ENCODE measurements around the gene ZMYND8. TPM values are rescaled to one million over a fixed set of nuclear protein-coding genes. Genes with fewer than 3 reads are reported as not detected.

ZMYND8 gene
- total RNA-seq, 1 experiment from 2014 or later, result 29.0 TPM

DNA sequence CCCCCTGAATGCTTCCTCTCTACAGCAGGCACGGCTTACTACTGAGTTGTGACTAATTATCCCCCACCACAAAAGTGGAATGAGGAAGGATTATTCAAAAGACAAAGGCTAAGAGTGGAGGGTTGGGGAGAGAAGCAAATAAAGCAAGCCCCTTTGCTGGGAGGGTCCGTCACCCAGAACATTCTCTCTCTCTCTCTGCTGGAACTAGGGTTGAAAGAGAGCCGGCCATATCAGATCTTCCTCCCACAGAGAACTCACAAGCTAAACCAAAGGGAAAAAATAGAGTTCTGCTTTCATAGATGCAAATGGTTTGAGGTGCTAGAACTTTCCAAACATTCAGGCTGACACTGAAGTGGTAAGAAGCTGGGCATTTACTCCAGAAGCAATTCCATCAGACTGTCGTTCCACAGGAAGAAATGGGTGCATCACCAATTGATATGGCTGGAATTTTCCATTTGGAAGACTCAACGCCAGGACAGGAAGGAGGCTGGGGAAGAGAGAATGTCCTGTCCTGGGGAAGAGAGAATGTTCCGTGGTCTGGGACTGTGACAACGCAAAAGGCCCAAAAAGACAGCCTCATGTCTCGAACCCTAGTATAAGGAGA lies 7.9 kb downstream of the ZMYND8 start (continued):
- TF ChIP-seq POLR2AphosphoS5 (IDR thresholded peaks at IDR 0.05; ENCODE audit: low read depth, low read length), result no peak

DNA sequence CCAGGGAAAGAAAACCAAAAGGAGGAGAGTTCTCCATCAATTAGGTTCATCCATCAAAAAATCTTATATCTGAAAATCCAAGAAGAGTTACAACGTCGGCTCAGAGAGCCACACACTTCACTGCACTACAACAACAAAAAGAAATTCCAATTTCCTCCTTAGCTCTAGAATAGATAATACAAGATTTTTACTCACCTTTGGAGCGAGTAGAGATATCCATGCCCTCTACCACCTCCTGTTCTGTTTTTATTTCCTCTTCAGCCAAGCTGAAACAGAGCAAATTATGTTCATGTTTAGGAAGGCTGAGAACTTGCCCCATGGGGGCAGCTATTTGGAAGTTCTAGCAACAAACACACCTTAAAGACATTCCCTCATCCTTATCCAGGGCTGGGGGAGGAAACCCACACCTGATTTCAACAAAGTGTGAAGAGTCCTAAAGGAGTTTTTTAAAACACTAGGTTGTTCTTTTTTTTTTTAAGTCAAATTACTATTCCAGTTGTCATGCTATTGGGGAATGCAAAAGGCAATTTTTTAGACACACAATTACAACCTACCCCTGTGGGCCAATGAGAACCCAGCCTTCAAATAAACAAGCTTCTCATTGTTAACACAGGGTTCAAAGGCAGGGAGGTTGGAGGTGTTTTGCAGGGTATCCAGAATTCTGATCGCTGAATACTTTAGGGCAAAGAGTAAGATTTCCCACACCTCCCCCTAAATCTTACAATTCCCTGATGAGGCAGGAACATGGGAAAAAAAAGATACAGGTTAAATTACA lies 8.7 kb downstream of the ZMYND8 start:
- no peaks in the 10 kb centered on the region for H4K20me1 ChIP-seq (ENCODE audit: insufficient read depth)
- peaks cover 0 to 8% of the 10 kb centered on the region in 2 experiments; a peak in 2 of 4 replicates for H3K36me3 ChIP-seq (ENCODE audit: control insufficient read depth in 1 of 2, insufficient read depth in 2 of 2, low read length in 2 of 2)
- no peak overlapping the region for H3K27ac ChIP-seq (ENCODE audit: low read depth, low read length)
- ATAC-seq (no peak), DNase-seq (ENCODE audit: low read depth, low spot score) (no peak)
- H3K9ac ChIP-seq (ENCODE audit: low read length), result no peak overlapping the region
- H3K4me3 ChIP-seq (replicated peaks in 1 of 2; ENCODE audit: low read depth in 1 of 2, low read length in 2 of 2), result no peak overlapping the region
- peaks cover 7 to 28% of the 10 kb centered on the region in 2 experiments; a peak in 3 of 4 replicates for H3K4me1 ChIP-seq (ENCODE audit: control insufficient read depth in 1 of 2, insufficient read depth in 2 of 2, low read length in 2 of 2)
- H2AFZ ChIP-seq (ENCODE audit: low read depth, low read length, poor library complexity, severe bottlenecking), result no peak overlapping the region
- ChIA-PET CTCF (no interaction called here), POLR2A (interaction anchor here (0.9 to 1.8 kb wide), 2 partner anchors 9 to 13 kb away, joined by 3 to 7 read pairs; partner anchors contain the start of gene ZMYND8), RAD21 (ENCODE audit: low non-redundant PET in 1 of 2, low total read pairs in 2 of 2, uncharacterized antibody in 2 of 2, unreplicated experiment in 2 of 2) (no interaction called here)
- H3K9me3 ChIP-seq (ENCODE audit: control insufficient read depth in 1 of 2, insufficient read depth in 1 of 2, low read depth in 1 of 2, low read length in 2 of 2), result no peaks in the 10 kb centered on the region
- no peaks in the 10 kb centered on the region for H3K9me2 ChIP-seq (ENCODE audit: insufficient read depth)
- TF ChIP-seq EGR1 (IDR thresholded peaks at IDR 0.05; ENCODE audit: low read depth) (no peak), EZH2 (IDR thresholded peaks at IDR 0.05) (no peak), ZNF274 (IDR thresholded peaks at IDR 0.05; ENCODE audit: low read depth, low read length) (no peak), RAD21 (IDR thresholded peaks at IDR 0.05; ENCODE audit: low read depth) (no peak), ELF1 (IDR thresholded peaks at IDR 0.05; ENCODE audit: borderline replicate concordance, low read depth) (no peak), CBX3 (IDR thresholded peaks at IDR 0.05; ENCODE audit: low read depth) (no peak), SRF (IDR thresholded peaks at IDR 0.05; ENCODE audit: low read depth) (no peak), EZH2phosphoT487 (IDR thresholded peaks at IDR 0.05; ENCODE audit: borderline replicate concordance) (no peak), SIN3A (IDR thresholded peaks at IDR 0.05; ENCODE audit: low read depth) (no peak), TCF7L2 (IDR thresholded peaks at IDR 0.05; ENCODE audit: borderline replicate concordance, extremely low read depth, insufficient read depth, insufficient read length) (no peak), SP1 (IDR thresholded peaks at IDR 0.05; ENCODE audit: low read depth) (no peak), POLR2A (IDR thresholded peaks at IDR 0.05; ENCODE audit: borderline replicate concordance, extremely low read depth, insufficient read depth, insufficient read length) (no peak), YY1 (IDR thresholded peaks at IDR 0.05; ENCODE audit: extremely low read depth, insufficient replicate concordance, low read depth, low read length) (no peak), CEBPB (IDR thresholded peaks at IDR 0.05; ENCODE audit: low read depth) (no peak)
- TF ChIP-seq, protein P1, sequence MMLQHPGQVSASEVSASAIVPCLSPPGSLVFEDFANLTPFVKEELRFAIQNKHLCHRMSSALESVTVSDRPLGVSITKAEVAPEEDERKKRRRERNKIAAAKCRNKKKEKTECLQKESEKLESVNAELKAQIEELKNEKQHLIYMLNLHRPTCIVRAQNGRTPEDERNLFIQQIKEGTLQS (IDR thresholded peaks at IDR 0.05), result no peak
- TF ChIP-seq, protein P2, sequence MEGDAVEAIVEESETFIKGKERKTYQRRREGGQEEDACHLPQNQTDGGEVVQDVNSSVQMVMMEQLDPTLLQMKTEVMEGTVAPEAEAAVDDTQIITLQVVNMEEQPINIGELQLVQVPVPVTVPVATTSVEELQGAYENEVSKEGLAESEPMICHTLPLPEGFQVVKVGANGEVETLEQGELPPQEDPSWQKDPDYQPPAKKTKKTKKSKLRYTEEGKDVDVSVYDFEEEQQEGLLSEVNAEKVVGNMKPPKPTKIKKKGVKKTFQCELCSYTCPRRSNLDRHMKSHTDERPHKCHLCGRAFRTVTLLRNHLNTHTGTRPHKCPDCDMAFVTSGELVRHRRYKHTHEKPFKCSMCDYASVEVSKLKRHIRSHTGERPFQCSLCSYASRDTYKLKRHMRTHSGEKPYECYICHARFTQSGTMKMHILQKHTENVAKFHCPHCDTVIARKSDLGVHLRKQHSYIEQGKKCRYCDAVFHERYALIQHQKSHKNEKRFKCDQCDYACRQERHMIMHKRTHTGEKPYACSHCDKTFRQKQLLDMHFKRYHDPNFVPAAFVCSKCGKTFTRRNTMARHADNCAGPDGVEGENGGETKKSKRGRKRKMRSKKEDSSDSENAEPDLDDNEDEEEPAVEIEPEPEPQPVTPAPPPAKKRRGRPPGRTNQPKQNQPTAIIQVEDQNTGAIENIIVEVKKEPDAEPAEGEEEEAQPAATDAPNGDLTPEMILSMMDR (IDR thresholded peaks at IDR 0.05 in 2 of 3, conservative IDR thresholded peaks at IDR 0.05 in 1 of 3; ENCODE audit: borderline replicate concordance in 1 of 3, insufficient read depth in 1 of 3, low read depth in 2 of 3, low read length in 2 of 3), result no peak
- TF ChIP-seq, protein P3, sequence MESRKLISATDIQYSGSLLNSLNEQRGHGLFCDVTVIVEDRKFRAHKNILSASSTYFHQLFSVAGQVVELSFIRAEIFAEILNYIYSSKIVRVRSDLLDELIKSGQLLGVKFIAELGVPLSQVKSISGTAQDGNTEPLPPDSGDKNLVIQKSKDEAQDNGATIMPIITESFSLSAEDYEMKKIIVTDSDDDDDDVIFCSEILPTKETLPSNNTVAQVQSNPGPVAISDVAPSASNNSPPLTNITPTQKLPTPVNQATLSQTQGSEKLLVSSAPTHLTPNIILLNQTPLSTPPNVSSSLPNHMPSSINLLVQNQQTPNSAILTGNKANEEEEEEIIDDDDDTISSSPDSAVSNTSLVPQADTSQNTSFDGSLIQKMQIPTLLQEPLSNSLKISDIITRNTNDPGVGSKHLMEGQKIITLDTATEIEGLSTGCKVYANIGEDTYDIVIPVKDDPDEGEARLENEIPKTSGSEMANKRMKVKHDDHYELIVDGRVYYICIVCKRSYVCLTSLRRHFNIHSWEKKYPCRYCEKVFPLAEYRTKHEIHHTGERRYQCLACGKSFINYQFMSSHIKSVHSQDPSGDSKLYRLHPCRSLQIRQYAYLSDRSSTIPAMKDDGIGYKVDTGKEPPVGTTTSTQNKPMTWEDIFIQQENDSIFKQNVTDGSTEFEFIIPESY (IDR thresholded peaks at IDR 0.05; ENCODE audit: extremely low read depth, insufficient replicate concordance, low read length), result no peak
- TF ChIP-seq, protein P4, sequence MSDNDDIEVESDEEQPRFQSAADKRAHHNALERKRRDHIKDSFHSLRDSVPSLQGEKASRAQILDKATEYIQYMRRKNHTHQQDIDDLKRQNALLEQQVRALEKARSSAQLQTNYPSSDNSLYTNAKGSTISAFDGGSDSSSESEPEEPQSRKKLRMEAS (IDR thresholded peaks at IDR 0.05), result no peak
- no TSS peak for BruUV-seq (replicated peaks)
- intact Hi-C loops (cut with micrococcal nuclease), result no loop called here
- H3K79me2 ChIP-seq (ENCODE audit: insufficient read depth, low read length), result peaks cover 86% of the 10 kb centered on the region
- H3K27me3 ChIP-seq (ENCODE audit: insufficient read depth, low read length), result no peaks in the 10 kb centered on the region
- no peak overlapping the region for H3K4me2 ChIP-seq (ENCODE audit: low read length)

All from HCT116 (cell line).